Glutamatergic neuron (in vitro differentiated cells): ENCODE results near the gene SGCD. TPM values are rescaled to one million over a fixed set of nuclear protein-coding genes. Genes with fewer than 3 reads are reported as not detected.

Experiments
- DNase-seq: peaks from one replicate; pipeline ENCODE4 v3.0.0; 2022
- H3K27ac Mint-ChIP-seq: one replicate; pipeline ENCODE4 v1.8.0; 2020; ENCODE audit warnings: mild to moderate bottlenecking, mixed read lengths, inconsistent platforms; ENCODE audit not compliant: unreplicated experiment
- H3K27me3 Mint-ChIP-seq: one replicate; pipeline ENCODE4 v1.8.0; 2020; ENCODE audit warnings: mild to moderate bottlenecking, moderate library complexity, mixed read lengths, inconsistent platforms; ENCODE audit not compliant: unreplicated experiment
- H3K36me3 Mint-ChIP-seq: one replicate; pipeline ENCODE4 v1.8.0; 2020; ENCODE audit warnings: mild to moderate bottlenecking, mixed read lengths, inconsistent platforms; ENCODE audit not compliant: unreplicated experiment
- H3K4me1 Mint-ChIP-seq: one replicate; pipeline ENCODE4 v1.8.0; 2020; ENCODE audit warnings: mild to moderate bottlenecking, low read depth, mixed read lengths, inconsistent platforms; ENCODE audit not compliant: unreplicated experiment
- H3K4me3 Mint-ChIP-seq: one replicate; pipeline ENCODE4 v1.8.0; 2020; ENCODE audit warnings: mild to moderate bottlenecking, mixed read lengths, inconsistent platforms; ENCODE audit not compliant: unreplicated experiment
- H3K9me3 Mint-ChIP-seq: one replicate; pipeline ENCODE4 v1.8.0; 2020; ENCODE audit warnings: mild to moderate bottlenecking, moderate library complexity, mixed read lengths, inconsistent platforms; ENCODE audit not compliant: unreplicated experiment
- total RNA-seq: library from RNA; stranded (reverse); fragmentation: NEBNext Ultra II Directional; extraction: Animal tissue kit (Norgen Biotek cat#: 25700); gene quantifications from one replicate; pipeline ENCODE4 v1.2.1, GENCODE V29; 2021; ENCODE audit not compliant: unreplicated experiment
- TF ChIP-seq, protein P1 (sequence below): fragments of 200-600 bp; sonication (generic); IDR thresholded peaks from one replicate; pipeline ENCODE4 v1.5.0; 2021; ENCODE audit not compliant: partially characterized antibody, unreplicated experiment

The SGCD gene
- total RNA-seq, 1 donor from 2014 or later: 0.20 TPM

DNA sequence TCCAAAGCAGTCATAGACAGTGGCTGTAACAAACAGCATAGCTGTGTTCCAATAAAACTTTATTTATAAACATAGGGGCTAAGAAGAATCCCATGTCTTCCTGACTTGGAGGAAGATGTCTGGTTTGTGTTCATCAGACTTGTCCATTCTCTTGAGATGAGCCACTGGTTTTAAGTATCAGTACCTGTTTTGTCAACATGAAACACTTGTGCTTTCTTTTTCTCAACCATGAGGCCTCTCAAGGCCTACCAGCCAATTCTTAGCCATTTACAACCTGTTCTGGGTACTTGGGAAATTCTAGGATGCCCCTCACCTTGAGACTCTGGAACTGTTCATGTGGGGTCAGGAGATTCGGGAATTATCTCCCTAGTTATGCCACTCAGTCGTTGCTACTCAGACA is 368.8 kb downstream of the SGCD start:
- Mint-ChIP-seq H3K27me3 (peaks cover 4% of the 10 kb centered on the region), H3K4me3 (no peak overlapping the region), H3K27ac (no peak overlapping the region), H3K36me3 (no peaks in the 10 kb centered on the region), H3K9me3 (peaks cover 5% of the 10 kb centered on the region), H3K4me1 (peaks cover 12% of the 10 kb centered on the region)
- TF ChIP-seq, protein P1, sequence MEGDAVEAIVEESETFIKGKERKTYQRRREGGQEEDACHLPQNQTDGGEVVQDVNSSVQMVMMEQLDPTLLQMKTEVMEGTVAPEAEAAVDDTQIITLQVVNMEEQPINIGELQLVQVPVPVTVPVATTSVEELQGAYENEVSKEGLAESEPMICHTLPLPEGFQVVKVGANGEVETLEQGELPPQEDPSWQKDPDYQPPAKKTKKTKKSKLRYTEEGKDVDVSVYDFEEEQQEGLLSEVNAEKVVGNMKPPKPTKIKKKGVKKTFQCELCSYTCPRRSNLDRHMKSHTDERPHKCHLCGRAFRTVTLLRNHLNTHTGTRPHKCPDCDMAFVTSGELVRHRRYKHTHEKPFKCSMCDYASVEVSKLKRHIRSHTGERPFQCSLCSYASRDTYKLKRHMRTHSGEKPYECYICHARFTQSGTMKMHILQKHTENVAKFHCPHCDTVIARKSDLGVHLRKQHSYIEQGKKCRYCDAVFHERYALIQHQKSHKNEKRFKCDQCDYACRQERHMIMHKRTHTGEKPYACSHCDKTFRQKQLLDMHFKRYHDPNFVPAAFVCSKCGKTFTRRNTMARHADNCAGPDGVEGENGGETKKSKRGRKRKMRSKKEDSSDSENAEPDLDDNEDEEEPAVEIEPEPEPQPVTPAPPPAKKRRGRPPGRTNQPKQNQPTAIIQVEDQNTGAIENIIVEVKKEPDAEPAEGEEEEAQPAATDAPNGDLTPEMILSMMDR: no peak
- DNase-seq: no peak

- no peak overlapping the region for H3K4me3 Mint-ChIP-seq
- peaks cover 4% of the 10 kb centered on the region for H3K27me3 Mint-ChIP-seq
- H3K36me3 Mint-ChIP-seq: no peaks in the 10 kb centered on the region
- TF ChIP-seq, protein P1: no peak
- H3K9me3 Mint-ChIP-seq: peaks cover 5% of the 10 kb centered on the region
- H3K4me1 Mint-ChIP-seq: peaks cover 12% of the 10 kb centered on the region
- DNase-seq: no peak
- H3K27ac Mint-ChIP-seq: peak overlapping the region; percentile 71
Observed at GRCh38 chr5:156698323-156698722, 371.4 kb downstream of the SGCD start.

- H3K4me1 Mint-ChIP-seq: peaks cover 12% of the 10 kb centered on the region
- H3K9me3 Mint-ChIP-seq: peaks cover 5% of the 10 kb centered on the region
- no peak for DNase-seq
- H3K4me3 Mint-ChIP-seq: no peak overlapping the region
- H3K27me3 Mint-ChIP-seq: peaks cover 4% of the 10 kb centered on the region
- H3K36me3 Mint-ChIP-seq: no peaks in the 10 kb centered on the region
- H3K27ac Mint-ChIP-seq: no peak overlapping the region
- TF ChIP-seq, protein P1: no peak
Observed at GRCh38 chr5:156699147-156699546, 372.2 kb downstream of the SGCD start.

- no peak for DNase-seq
- Mint-ChIP-seq H3K27me3 (peaks cover 2% of the 10 kb centered on the region), H3K4me1 (peaks cover 6% of the 10 kb centered on the region), H3K36me3 (no peaks in the 10 kb centered on the region), H3K27ac (no peak overlapping the region), H3K9me3 (no peaks in the 10 kb centered on the region), H3K4me3 (no peak overlapping the region)
- TF ChIP-seq, protein P1: no peak
Observed at GRCh38 chr5:156704139-156704538, 377.2 kb downstream of the SGCD start.

DNA sequence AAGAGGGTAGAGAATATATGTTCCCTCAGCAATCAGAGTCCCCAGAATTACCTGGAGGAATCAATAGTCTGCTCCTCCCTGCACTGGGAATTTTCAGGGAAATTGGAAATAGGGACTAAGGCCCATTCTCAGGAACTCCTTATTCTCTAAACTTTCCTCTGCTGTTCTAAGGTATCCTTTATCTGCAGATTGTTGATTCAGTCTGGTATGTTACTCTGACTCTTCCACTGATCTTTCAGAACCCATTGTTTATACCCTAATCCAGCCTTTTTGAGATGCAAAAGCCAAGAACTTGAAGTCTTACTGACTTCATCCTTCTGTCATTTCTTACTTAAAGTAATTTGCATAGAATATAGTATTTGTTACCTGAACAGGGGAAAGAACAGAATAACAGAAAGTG is 379.7 kb downstream of the SGCD start:
- Mint-ChIP-seq H3K27me3 (no peaks in the 10 kb centered on the region), H3K4me1 (peaks cover 6% of the 10 kb centered on the region), H3K27ac (no peak overlapping the region), H3K36me3 (no peaks in the 10 kb centered on the region), H3K4me3 (no peak overlapping the region), H3K9me3 (no peaks in the 10 kb centered on the region)
- no peak for DNase-seq
- TF ChIP-seq, protein P1: no peak
